Stomach (tissue), 9 donors: ENCODE data around the gene ZDHHC18. TPM values are rescaled to one million over a fixed set of nuclear protein-coding genes. Genes with fewer than 3 reads are reported as not detected.

Experiments
- DNase-seq, 2 donors: peaks; one replicate each; pipeline versions ENCODE4 v3.0.0 to v3.0.0-alpha.2; 2013 to 2019
- H3K27ac ChIP-seq, 5 donors: fragments of 200-600 bp in 4 of 5; sonication (generic) in 4 of 5; one replicate each; pipeline ENCODE4 v1.5.1; 2013 to 2019; ENCODE audit warnings: mild to moderate bottlenecking in 1 of 5, moderate library complexity in 1 of 5
- H3K27me3 ChIP-seq, 3 donors: fragments of 200-600 bp; sonication (generic); one replicate each; pipeline ENCODE4 v1.5.1; 2017 to 2019; ENCODE audit warnings: mixed run types in 1 of 3
- H3K36me3 ChIP-seq, 4 donors: fragments of 200-600 bp; sonication (generic); 1 replicate in 3 of 4; 2 replicates in 1 of 4; pipeline ENCODE4 v1.5.1; 2016 to 2019
- H3K4me1 ChIP-seq, 4 donors: fragments of 200-600 bp; sonication (generic); one replicate each; pipeline ENCODE4 v1.5.1; 2016 to 2019
- H3K4me3 ChIP-seq, 4 donors: fragments of 200-600 bp; sonication (generic) in 3 of 4; one replicate each; pipeline ENCODE4 v1.5.1; 2016 to 2019; ENCODE audit warnings: mild to moderate bottlenecking in 1 of 4
- H3K9me3 ChIP-seq, 4 donors: fragments of 200-600 bp; sonication (generic); one replicate each; pipeline ENCODE4 v1.5.1; 2016 to 2019
- CTCF ChIP-seq, 7 experiments: fragments of 450-650 bp in 4 of 7; fragments of 200-600 bp in 3 of 7; sonication (generic) in 3 of 7; IDR thresholded peaks; one replicate each; pipeline ENCODE4 v1.5.1; 2016 to 2019; ENCODE audit warnings: antibody characterized with exemption in 7 of 7, control low read depth in 2 of 7, mild to moderate bottlenecking in 1 of 7
- EP300 ChIP-seq: sonication (generic); formaldehyde crosslinking; IDR thresholded peaks from one replicate; pipeline ENCODE4 v1.6.1; 2017; ENCODE audit warnings: antibody characterized with exemption
- POLR2A ChIP-seq, 4 donors: fragments of 450-650 bp; IDR thresholded peaks; one replicate each; pipeline ENCODE4 v1.6.1; 2016; ENCODE audit warnings: antibody characterized with exemption in 4 of 4, control low read depth in 2 of 4, mild to moderate bottlenecking in 1 of 4, moderate library complexity in 1 of 4
- POLR2AphosphoS5 ChIP-seq, 3 donors: sonication (generic); formaldehyde crosslinking; IDR thresholded peaks; one replicate each; pipeline ENCODE4 v1.6.1; 2016; ENCODE audit warnings: antibody characterized with exemption in 3 of 3
- WGBS, 5 donors: extraction: QIAGEN DNeasy Blood & Tissue Kit in 3 of 5; methylation state at CpG; one replicate each; pipeline versions ENCODE4 v1.1.5 to v1.1.7; 2013 to 2018; 5-methylcytosine and 5-hydroxymethylcytosine counted together
- intact Hi-C: fragments of 100-400 bp; cut with DNase I; formaldehyde crosslinking; loops from one replicate; pipeline ENCODE4 v1.15.1; 2023; ENCODE audit warnings: low total_unique reads
- polyA plus RNA-seq, 3 donors: library from polyadenylated mRNA; stranded (reverse); fragments of 200-250 nt; gene quantifications; one replicate each; pipeline ENCODE4 v1.2.3, GENCODE V29; 2013
- total RNA-seq, 5 donors: library from RNA; depleted of rRNA; stranded (reverse); fragments of >200 nt; gene quantifications; one replicate each; pipeline versions ENCODE4 v1.1.0 to v1.2.3, GENCODE V29; 2014 to 2016
- donor health status: healthy with polysubstance abuse.
- donor health status: Bipolar disorder and iron deficiency.
- donor health status: healthy.

Gene ZDHHC18
- total and polyA plus RNA-seq, 8 donors, result 5.2 to 81.7 (median 9.2) TPM

GRCh38 chr1:26848499-26848898, 22.0 kb downstream of the ZDHHC18 start:
- intact Hi-C loops, result no loop called here
- TF ChIP-seq POLR2AphosphoS5 (IDR thresholded peaks at IDR 0.05) (no peak), POLR2A (IDR thresholded peaks at IDR 0.05) (no peak), CTCF (IDR thresholded peaks at IDR 0.05) (no peak), EP300 (no peak)
- no peaks in the 10 kb centered on the region for H3K27me3 ChIP-seq
- H3K4me1 ChIP-seq, result peaks cover 0 to 33% (median 13%) of the 10 kb centered on the region in 4 donors
- peak overlapping the region; percentile 28 to 82 (median 77) for H3K27ac ChIP-seq
- H3K9me3 ChIP-seq, result no peaks in the 10 kb centered on the region
- DNase-seq, result no peak
- H3K4me3 ChIP-seq, result no peak overlapping the region
- 84 to 94% (median 92%) methylated on average over 10 of the region's 10 CpGs for WGBS, 5 donors
- H3K36me3 ChIP-seq, result peaks cover 46 to 88% (median 85%) of the 10 kb centered on the region in 4 donors

- DNase-seq, result peak; percentile 75 to 88
- Histone ChIP-seq H3K4me3 (no peak overlapping the region), H3K36me3 (peaks cover 46 to 88% (median 85%) of the 10 kb centered on the region in 4 donors), H3K27ac (peak overlapping the region; percentile 28 to 82 (median 77)), H3K4me1 (peaks cover 0 to 36% (median 13%) of the 10 kb centered on the region in 4 donors), H3K27me3 (no peaks in the 10 kb centered on the region), H3K9me3 (no peaks in the 10 kb centered on the region)
- intact Hi-C loops, result no loop called here
- no peak for TF ChIP-seq EP300
- TF ChIP-seq POLR2AphosphoS5 (IDR thresholded peaks at IDR 0.05), result peak in 2 of 3 donors; percentile 58 to 88
- TF ChIP-seq CTCF (IDR thresholded peaks at IDR 0.05), result no peak
- no peak for TF ChIP-seq POLR2A (IDR thresholded peaks at IDR 0.05)
- 38 to 61% (median 45%) methylated on average over 9 to 10 of the region's 10 CpGs for WGBS, 5 donors
These were observed 22.7 kb downstream of the ZDHHC18 start for GRCh38 chr1:26848941-26849774.

GRCh38 chr1:26851106-26851684, 24.7 kb downstream of the ZDHHC18 start:
- intact Hi-C loops, result no loop called here
- no peak for DNase-seq
- no peaks in the 10 kb centered on the region for H3K9me3 ChIP-seq
- 83 to 88% (median 87%) methylated on average over 12 of the region's 12 CpGs for WGBS, 5 donors
- H3K36me3 ChIP-seq, result peaks cover 45 to 99% (median 98%) of the 10 kb centered on the region in 4 donors
- no peak overlapping the region for H3K27ac ChIP-seq
- H3K4me1 ChIP-seq, result peaks cover 0 to 49% (median 13%) of the 10 kb centered on the region in 4 donors
- no peak overlapping the region for H3K4me3 ChIP-seq
- H3K27me3 ChIP-seq, result no peaks in the 10 kb centered on the region
- TF ChIP-seq EP300, result no peak
- TF ChIP-seq POLR2A (IDR thresholded peaks at IDR 0.05), result no peak
- no peak for TF ChIP-seq POLR2AphosphoS5 (IDR thresholded peaks at IDR 0.05)
- TF ChIP-seq CTCF (IDR thresholded peaks at IDR 0.05), result no peak

GRCh38 chr1:26852701-26853100, 26.2 kb downstream of the ZDHHC18 start:
- H3K4me1 ChIP-seq, result peaks cover 0 to 49% (median 13%) of the 10 kb centered on the region in 4 donors

More at GRCh38 chr1:26852701-26853100, 26.2 kb downstream of the ZDHHC18 start:
- Histone ChIP-seq H3K27ac (no peak overlapping the region), H3K4me3 (no peak overlapping the region), H3K27me3 (no peaks in the 10 kb centered on the region), H3K36me3 (peaks cover 45 to 100% (median 100%) of the 10 kb centered on the region in 4 donors), H3K9me3 (no peaks in the 10 kb centered on the region)
- TF ChIP-seq EP300 (no peak), CTCF (IDR thresholded peaks at IDR 0.05) (no peak), POLR2AphosphoS5 (IDR thresholded peaks at IDR 0.05) (no peak), POLR2A (IDR thresholded peaks at IDR 0.05) (no peak)
- no peak for DNase-seq
- intact Hi-C loops, result no loop called here
- WGBS, 5 donors, result 65 to 76% (median 75%) methylated on average over 9 of the region's 9 CpGs
